HepG2 (cell line): ENCODE data around the gene PPHLN1. TPM values are rescaled to one million over a fixed set of nuclear protein-coding genes. Genes with fewer than 3 reads are reported as not detected.

Experiments used
- ATAC-seq: fragments of 200-7000 bp; cut with Tn5 transposase; 3 replicates; pipeline ENCODE4 v1.9.1; 2020; ENCODE audit warnings: mild to moderate bottlenecking, moderate library complexity
- BruUV-seq: library from RNA; stranded (reverse); fragments of 400-500 nt; replicated peaks from 2 replicates; lab custom pipeline; 2021; lab: Mats Ljungman, UMichigan
- CTCF ChIA-PET: fragments of 300-600 bp; formaldehyde crosslinking; extraction: SDS; loops from one replicate; lab custom pipeline; 2021; ENCODE audit warnings: low total read pairs, inconsistent platforms, low intra/inter-chr PET ratio; lab: Yijun Ruan, JAX
- POLR2A ChIA-PET: fragments of 350-600 bp; sonication (Branson Sonifier 250); formaldehyde crosslinking; loops from one replicate; lab custom pipeline; 2020; ENCODE audit warnings: antibody characterized with exemption, inconsistent platforms; lab: Yijun Ruan, JAX
- DNase-seq: peaks from one replicate; pipeline ENCODE4 v3.0.0-alpha.2; 2015; ENCODE audit warnings: low spot score
- FAIRE-seq: peaks from 3 replicates; lab custom pipeline; 2011; peaks lifted over from hg19 to GRCh38; lab: Jason Lieb, UNC
- H2AFZ ChIP-seq: one replicate; pipeline ENCODE4 v1.6.1; 2011; ENCODE audit warnings: low read length, inconsistent platforms
- H3K27ac ChIP-seq: fragments of 300-600 bp; 3 replicates; pipeline ENCODE4 v1.8.0; 2011; ENCODE audit warnings: mixed run types, mild to moderate bottlenecking, mixed read lengths, low read length, inconsistent platforms; ENCODE audit not compliant: insufficient read depth; ENCODE audit errors: extremely low read length
- H3K27me3 ChIP-seq, 2 experiments: fragments of 200-600 bp in 1 of 2; 2 replicates in 1 of 2; 3 replicates in 1 of 2; pipeline versions ENCODE4 v1.6.0 to v1.8.0; 2011; ENCODE audit warnings: low read length in 2 of 2, mild to moderate bottlenecking in 2 of 2, moderate library complexity in 2 of 2, inconsistent platforms in 1 of 2; ENCODE audit not compliant: insufficient read depth in 2 of 2, control insufficient read depth in 1 of 2
- H3K36me3 ChIP-seq, 2 experiments: fragments of 200-600 bp in 1 of 2; replicated peaks in 1 of 2; 2 replicates in 1 of 2; 3 replicates in 1 of 2; pipeline versions ENCODE4 v1.5.1 to v1.8.0; 2011; ENCODE audit warnings: low read length in 2 of 2, inconsistent platforms in 1 of 2; ENCODE audit not compliant: insufficient read depth in 2 of 2, control insufficient read depth in 1 of 2
- H3K4me1 ChIP-seq: 2 replicates; pipeline ENCODE4 v1.5.1; 2012; ENCODE audit warnings: low read length, inconsistent platforms; ENCODE audit not compliant: insufficient read depth
- H3K4me2 ChIP-seq: 2 replicates; pipeline ENCODE4 v1.6.0; 2011; ENCODE audit warnings: low read depth, low read length, inconsistent platforms
- H3K4me3 ChIP-seq, 3 experiments: fragments of 200-600 bp in 1 of 3; sonication (generic), shearing (Covaris generic) in 1 of 3; replicated peaks in 1 of 3; 2 replicates each; pipeline ENCODE4 v1.5.1; 2011 to 2016; ENCODE audit warnings: low read length in 3 of 3, inconsistent platforms in 2 of 3, low read depth in 2 of 3, mild to moderate bottlenecking in 2 of 3, control low read depth in 1 of 3, mixed read lengths in 1 of 3; ENCODE audit not compliant: insufficient read depth in 1 of 3
- H3K79me2 ChIP-seq: one replicate; pipeline ENCODE4 v1.6.1; 2011; ENCODE audit warnings: low read length, inconsistent platforms; ENCODE audit not compliant: insufficient read depth
- H3K9ac ChIP-seq: 2 replicates; pipeline ENCODE4 v1.6.0; 2011; ENCODE audit warnings: mild to moderate bottlenecking, low read depth, low read length, inconsistent platforms; ENCODE audit not compliant: insufficient read depth
- H3K9me3 ChIP-seq: 2 replicates; pipeline ENCODE4 v1.5.1; 2012; ENCODE audit warnings: mild to moderate bottlenecking, low read length
- H4K20me1 ChIP-seq: 2 replicates; pipeline ENCODE4 v1.6.0; 2011; ENCODE audit warnings: inconsistent platforms, mild to moderate bottlenecking, low read length, moderate library complexity; ENCODE audit not compliant: insufficient read depth
- NFYC ChIP-seq: IDR thresholded peaks from 2 replicates; pipeline ENCODE4 v1.6.1; 2016; ENCODE audit warnings: missing genetic modification reagents, missing compliant biosample characterization
- RERE ChIP-seq: IDR thresholded peaks from 2 replicates; pipeline ENCODE4 v1.6.1; 2016; ENCODE audit warnings: low read depth, missing genetic modification reagents, missing compliant biosample characterization
- SALL1 ChIP-seq: sonication (generic); formaldehyde crosslinking; IDR thresholded peaks from 2 replicates; pipeline ENCODE4 v1.8.0; 2022; ENCODE audit warnings: mild to moderate bottlenecking, missing genetic modification reagents
- U2AF1 ChIP-seq: fragments of 200-400 bp; formaldehyde crosslinking; optimal IDR thresholded peaks from 2 replicates; pipeline ENCODE3; 2017; ENCODE audit warnings: mild to moderate bottlenecking, low read depth, low read length
- ZNF10 ChIP-seq: sonication (generic); formaldehyde crosslinking; IDR thresholded peaks from 2 replicates; pipeline ENCODE4 v1.4.0; 2020; ENCODE audit warnings: mild to moderate bottlenecking, low read depth, missing genetic modification reagents, borderline replicate concordance
- ZNF232 ChIP-seq: sonication (generic); formaldehyde crosslinking; IDR thresholded peaks from 2 replicates; pipeline ENCODE4 v1.4.0; 2020; ENCODE audit warnings: missing genetic modification reagents, borderline replicate concordance
- ZNF484 ChIP-seq: sonication (generic); formaldehyde crosslinking; IDR thresholded peaks from 2 replicates; pipeline ENCODE4 v1.5.1; 2020; ENCODE audit warnings: mild to moderate bottlenecking, low read depth, missing genetic modification reagents, borderline replicate concordance
- ZNF777 ChIP-seq: sonication (generic); formaldehyde crosslinking; IDR thresholded peaks from 2 replicates; pipeline ENCODE4 v1.4.0; 2020; ENCODE audit warnings: missing genetic modification reagents
- WGBS: methylation state at CpG from one replicate; pipeline ENCODE4 v1.1.6; 2017; ENCODE audit warnings: low lambda C conversion rate; 5-methylcytosine and 5-hydroxymethylcytosine counted together
- in situ Hi-C: cut with HindIII; loops from 2 replicates; pipeline ENCODE4 v1.10.0; 2017; ENCODE audit warnings: low pct_unique_long_range_greater_than_20kb; ENCODE audit not compliant: extremely low pct_ligation_motif_present
- intact Hi-C: fragments of 100-400 bp; cut with micrococcal nuclease; formaldehyde crosslinking; loops from one replicate; pipeline ENCODE4 v1.10.0; 2022; ENCODE audit not compliant: unreplicated experiment
- polyA plus RNA-seq, 8 experiments: library from polyadenylated mRNA; depleted of rRNA in 3 of 8; stranded (reverse) in 7 of 8; unstranded in 1 of 8; fragments of >200 nt; fragmentation: Illumina TruSeq in 4 of 8; extraction: Trizol in 4 of 8; gene quantifications; 2 replicates each; pipeline versions ENCODE4 v1.2.1 to v1.2.3, GENCODE V29; 2011 to 2016; ENCODE audit warnings: low read depth in 4 of 8, missing spikeins in 1 of 8, mixed read lengths in 1 of 8; ENCODE audit not compliant: insufficient read depth in 1 of 8
- total RNA-seq, 5 experiments: library from RNA; depleted of rRNA; stranded (reverse); fragments of >200 nt; fragmentation: Illumina TruSeq; extraction: Trizol; gene quantifications; 2 replicates each; pipeline ENCODE4 v1.2.3, GENCODE V29; 2016; ENCODE audit warnings: low read depth in 1 of 5
- TF ChIP-seq, protein P1 (sequence below): sonication (generic); formaldehyde crosslinking; IDR thresholded peaks from 2 replicates; pipeline ENCODE4 v1.5.1; 2020; ENCODE audit warnings: missing genetic modification reagents, mild to moderate bottlenecking, borderline replicate concordance
- TF ChIP-seq, protein P2 (sequence below): IDR thresholded peaks from 2 replicates; pipeline ENCODE4 v1.6.1; 2012; ENCODE audit warnings: inconsistent platforms

PPHLN1 gene
- total and polyA plus RNA-seq, 2 of the 13 experiments (the other 11 are each of a cell fraction or from before 2014, with no cell fraction given): 43.4 to 66.0 TPM

DNA sequence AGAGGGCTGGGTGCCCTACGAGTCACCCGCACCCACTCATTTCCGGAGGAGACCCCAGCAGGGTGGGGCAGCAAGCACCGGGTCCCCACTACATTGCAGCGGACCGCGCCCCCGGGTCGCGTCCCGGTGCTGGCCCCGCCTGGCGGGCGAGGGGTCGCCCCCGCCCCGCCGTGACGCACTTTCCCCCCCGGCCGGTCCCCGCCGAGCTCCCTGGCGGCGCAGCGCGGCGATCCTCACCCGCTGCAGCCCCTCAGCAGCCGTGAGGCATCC lies 157.5 kb downstream of the PPHLN1 start:
- DNase-seq: no peak
- ATAC-seq: peak; percentile 56
- ChIA-PET CTCF (interaction anchor here (2.8 kb wide), 1 partner anchor 85 kb away, joined by 22 read pairs; no protein-coding TSS in a partner anchor), POLR2A (no interaction called here)
- Histone ChIP-seq H3K4me3 (peak overlapping the region; percentile 41 to 88 (median 43); a peak in 5 of 6 replicates), H3K36me3 (no peaks in the 10 kb centered on the region), H3K79me2 (no peaks in the 10 kb centered on the region), H2AFZ (no peak overlapping the region), H3K9me3 (no peaks in the 10 kb centered on the region), H3K27me3 (peaks cover 0 to 42% of the 10 kb centered on the region in 2 experiments; a peak in 4 of 5 replicates), H3K9ac (no peak overlapping the region), H3K4me2 (peak overlapping the region; percentile 99), H3K4me1 (peaks cover 7% of the 10 kb centered on the region), H3K27ac (no peak overlapping the region), H4K20me1 (no peaks in the 10 kb centered on the region)
- intact Hi-C loops (loop anchor here (1.0 to 2.0 kb wide), 2 partner anchors 86 to 855 kb away; no protein-coding TSS in a partner anchor), in situ Hi-C loops (loop anchor here (5.0 to 25.0 kb wide), 2 partner anchors 84 to 854 kb away; no protein-coding TSS in a partner anchor)
- BruUV-seq: no TSS peak
- no peak for FAIRE-seq
- WGBS: no CpG with 5 or more reads among the region's 30 CpGs
- TF ChIP-seq ZNF777 (CRISPR knock-in tag): 0 out of 2 replicates have a peak, but pooled peaks have one; percentile 18
- no peak for TF ChIP-seq ZNF232 (CRISPR knock-in tag)
- TF ChIP-seq, protein P1, sequence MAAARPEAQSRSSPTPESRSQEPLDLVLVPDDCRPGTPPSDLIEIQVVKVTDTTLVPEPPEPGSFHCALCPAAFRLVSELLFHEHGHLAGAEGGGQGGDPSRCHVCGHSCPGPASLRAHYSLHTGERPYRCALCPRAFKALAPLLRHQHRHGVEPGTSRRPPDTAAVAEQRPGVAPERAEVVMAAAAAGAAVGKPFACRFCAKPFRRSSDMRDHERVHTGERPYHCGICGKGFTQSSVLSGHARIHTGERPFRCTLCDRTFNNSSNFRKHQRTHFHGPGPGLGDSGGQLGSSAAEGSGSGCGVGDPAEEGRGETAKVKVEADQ (CRISPR knock-in tag): no peak
- TF ChIP-seq, protein P2, sequence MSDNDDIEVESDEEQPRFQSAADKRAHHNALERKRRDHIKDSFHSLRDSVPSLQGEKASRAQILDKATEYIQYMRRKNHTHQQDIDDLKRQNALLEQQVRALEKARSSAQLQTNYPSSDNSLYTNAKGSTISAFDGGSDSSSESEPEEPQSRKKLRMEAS: no peak
- TF ChIP-seq ZNF10: no peak

DNA sequence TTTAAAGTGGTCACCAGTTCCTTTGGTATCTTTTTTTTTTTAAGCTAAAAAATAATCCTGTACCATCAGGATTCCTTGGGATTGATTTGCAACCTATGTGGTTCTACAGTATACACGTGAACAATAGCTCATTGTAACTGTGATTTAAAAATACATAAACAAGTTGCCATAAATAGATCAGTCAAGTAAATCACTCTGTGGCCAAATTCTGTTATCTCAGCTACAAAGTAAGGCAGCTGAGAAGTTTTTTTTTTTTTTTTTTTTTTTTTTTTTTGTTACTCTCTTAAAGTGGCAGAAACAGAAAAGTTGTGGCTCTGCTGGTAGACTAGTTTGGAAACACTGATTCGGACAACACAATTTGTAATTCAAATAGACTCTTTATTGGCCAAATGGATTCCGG lies 159.0 kb downstream of the PPHLN1 start:
- TF ChIP-seq SALL1 (CRISPR knock-in tag) (no peak), RERE (no peak), U2AF1 (no peak), NFYC (CRISPR knock-in tag) (no peak), ZNF484 (CRISPR knock-in tag) (no peak)
- TF ChIP-seq, all 625 proteins: peak for 0
- Histone ChIP-seq H2AFZ (no peak overlapping the region), H3K27me3 (peaks cover 0 to 44% of the 10 kb centered on the region in 2 experiments; a peak in 4 of 5 replicates), H4K20me1 (no peaks in the 10 kb centered on the region), H3K9me3 (no peaks in the 10 kb centered on the region), H3K36me3 (no peaks in the 10 kb centered on the region), H3K4me2 (no peak overlapping the region), H3K4me3 (no peak overlapping the region), H3K79me2 (no peaks in the 10 kb centered on the region), H3K27ac (no peak overlapping the region), H3K9ac (no peak overlapping the region), H3K4me1 (peaks cover 7% of the 10 kb centered on the region)
- intact Hi-C loops (no loop called here), in situ Hi-C loops (loop anchor here (5.0 to 25.0 kb wide), 2 partner anchors 82 to 852 kb away; no protein-coding TSS in a partner anchor)
- DNase-seq: no peak
- no TSS peak for BruUV-seq
- ChIA-PET POLR2A (no interaction called here), CTCF (no interaction called here)
- ATAC-seq: no peak
- no peak for FAIRE-seq
- WGBS: 48% methylated on average over 3 of the region's 3 CpGs
